NCI-H1417 (cell line): Measurements from ENCODE around the gene CCDC17.
A peak's percentile ranks its signal among the peaks of the same experiment; 100 is the strongest.
"Not testable (repeated sequence)": the region's sequence is repeated elsewhere in the genome, so short reads cannot be mapped to it uniquely, and the experiment has no call there.

ENCODE experiments used
- DNase-seq, 3 experiments: peaks; one replicate each; lab custom pipeline; 2025; lab: John Stamatoyannopoulos, UW

CCDC17 gene

DNA sequence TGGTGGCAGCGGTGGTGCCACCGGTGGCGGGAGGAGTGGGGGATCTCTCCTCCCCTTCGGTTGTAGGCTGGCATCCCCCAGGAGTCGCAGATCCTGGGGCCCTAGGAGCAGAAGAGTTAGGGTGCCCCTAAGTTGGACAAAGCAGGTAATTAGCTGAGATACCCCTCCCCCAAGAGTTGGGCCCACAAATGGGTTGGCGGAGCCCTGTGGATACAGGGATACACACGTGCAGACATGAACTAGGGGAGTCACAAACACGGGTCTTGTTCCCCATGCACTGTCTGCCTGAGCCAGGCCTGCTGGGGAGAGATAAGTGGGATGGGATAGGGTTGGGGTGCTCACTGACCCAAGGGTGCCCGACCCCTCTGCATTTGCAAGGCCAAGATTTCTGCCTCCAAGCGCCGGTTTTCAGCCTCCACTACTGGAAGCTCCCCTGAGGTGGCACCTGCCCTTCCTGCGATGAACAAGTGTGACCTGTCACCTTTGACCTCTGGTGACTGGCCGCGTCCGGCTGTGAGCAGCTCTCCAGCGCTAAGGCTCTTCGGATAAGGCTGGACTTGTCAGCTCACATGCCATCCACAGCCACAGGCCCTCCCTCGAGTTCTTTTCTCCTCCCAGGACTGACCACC lies 1.8 kb downstream of the CCDC17 start:
- DNase-seq = no peak

DNA sequence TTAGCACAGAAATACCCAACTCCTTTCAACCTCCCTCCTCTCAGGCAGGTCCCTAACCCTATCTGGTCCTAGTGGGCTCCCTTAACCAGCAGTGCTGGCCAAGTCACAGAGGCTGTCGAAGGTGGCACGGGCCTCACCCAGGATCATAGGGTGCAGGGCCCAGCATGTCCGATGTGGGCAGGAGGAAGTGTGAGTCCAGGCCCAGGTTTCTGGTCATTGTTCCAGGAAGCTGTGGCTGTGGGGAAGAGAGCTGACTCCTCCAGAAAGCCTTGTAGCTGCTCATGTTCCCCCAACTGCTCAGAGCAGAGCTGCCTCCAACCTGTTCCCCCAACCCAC lies 2.4 kb downstream of the CCDC17 start:
- no peak for DNase-seq

DNA sequence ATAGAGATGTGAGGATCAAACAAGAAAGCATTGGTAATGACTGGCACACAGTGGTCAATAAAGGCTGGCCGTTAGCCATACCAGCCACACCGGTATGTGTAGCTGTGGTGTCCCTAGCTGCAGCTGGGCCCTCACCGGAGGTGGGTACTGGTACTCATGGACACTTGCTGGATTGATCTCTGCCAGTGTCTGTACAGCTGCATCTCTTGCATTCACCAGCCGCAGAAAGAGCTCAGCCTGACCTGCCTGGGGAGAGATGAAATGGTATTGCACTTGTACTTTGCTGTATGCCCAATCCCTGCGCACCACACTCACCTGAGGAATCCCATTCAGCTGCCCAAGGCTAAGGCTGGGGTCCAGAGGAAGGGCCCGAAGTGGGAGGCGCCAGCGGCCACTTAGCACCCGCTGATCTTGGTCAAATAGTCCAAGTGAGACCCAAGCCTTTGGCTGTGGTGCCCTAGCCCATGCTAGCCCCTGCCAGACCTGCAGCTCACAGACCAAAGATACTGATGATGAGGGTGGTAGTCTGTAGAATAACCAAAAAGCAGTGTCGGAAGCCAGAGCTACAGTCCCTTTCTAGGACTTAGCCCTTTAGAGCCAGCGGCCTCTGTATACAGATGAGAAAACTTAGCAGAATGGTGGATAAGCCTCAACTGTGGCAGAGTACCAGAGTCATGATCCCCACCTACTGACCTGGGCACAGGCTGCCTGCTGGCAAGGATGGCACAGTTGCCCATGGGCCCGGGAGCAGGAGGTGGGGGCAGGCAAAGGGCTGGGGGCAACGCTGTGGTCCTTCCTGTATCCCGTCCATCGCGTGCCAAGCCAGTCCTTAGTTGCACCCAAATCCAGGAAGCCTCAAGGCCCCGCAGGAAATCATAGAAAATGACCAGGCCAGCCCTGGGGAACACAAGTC lies 3.0 kb downstream of the CCDC17 start:
- no peak for DNase-seq

DNA sequence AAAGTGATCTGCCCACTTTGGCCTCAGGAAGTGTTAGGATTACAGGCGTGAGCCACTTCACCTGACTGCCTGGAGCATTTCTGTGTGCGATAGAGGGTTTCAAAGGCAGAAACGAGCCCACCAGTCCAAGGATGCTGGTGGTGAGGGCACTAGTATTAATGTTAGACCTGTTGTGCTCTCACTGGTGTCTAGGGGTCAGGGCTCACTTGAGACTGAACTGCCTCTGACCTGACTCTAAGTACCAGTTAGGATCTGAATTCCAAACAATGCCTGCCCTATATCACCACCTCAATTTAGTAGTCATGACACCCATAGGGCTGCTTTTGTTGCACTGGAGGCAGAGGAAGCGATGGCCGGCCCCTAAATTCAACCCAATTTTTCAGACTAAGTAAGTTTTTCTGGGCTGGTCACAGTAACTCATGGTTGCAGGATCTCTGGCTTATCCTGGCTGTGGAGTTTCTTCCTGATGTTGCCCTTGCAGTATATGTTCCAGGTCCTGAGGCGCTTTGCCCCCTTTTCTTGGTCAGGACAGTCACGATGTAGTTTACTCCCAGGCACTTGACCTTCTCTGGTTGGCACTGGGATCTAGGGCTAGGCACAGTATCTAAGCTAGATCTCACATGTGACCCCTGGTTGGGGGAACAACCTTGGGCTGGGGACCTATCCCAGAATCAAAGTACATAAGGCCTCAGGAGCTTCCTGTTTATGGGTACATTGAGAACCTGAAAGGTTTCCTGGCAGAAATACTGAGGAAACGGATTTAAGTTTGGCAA lies 4.5 kb downstream of the CCDC17 start:
- DNase-seq = no peak

DNA sequence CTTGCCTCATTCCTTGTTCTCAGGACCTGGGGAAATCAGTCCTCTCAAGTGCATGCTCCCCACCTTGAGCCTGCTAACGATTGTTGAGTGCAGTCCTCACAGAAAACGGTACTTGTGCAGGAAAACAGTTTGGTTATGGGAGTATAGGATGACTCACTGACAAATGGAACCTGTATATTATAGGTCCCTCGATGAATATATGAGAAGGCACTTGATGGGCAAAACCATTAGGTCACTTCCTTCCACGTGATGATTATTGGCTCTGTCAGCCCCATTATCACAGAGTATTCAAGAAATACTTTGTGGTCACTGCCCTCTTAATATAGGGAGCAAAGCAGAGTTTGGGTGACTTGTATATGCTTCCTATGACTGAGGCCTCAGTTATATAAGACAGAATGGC lies 6.2 kb downstream of the CCDC17 start:
- no peak for DNase-seq

DNA sequence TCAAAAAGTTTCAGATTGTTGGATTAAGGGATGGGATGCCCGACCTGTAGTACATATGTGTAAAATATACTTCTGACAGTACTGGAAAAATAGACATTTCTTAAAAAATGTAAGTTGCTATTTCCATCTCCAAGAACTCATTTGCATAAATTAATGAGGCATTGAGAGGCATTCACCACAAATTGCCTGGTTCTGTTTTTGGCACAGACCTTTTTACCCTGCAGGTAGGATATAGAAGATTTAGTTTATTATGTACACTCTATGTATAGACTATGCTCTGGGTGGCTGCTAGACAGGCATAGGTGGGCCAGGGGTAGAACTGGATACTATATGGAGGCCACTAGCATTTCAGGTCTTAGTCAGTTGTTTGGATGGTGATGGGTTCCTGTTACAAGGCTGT lies 8.0 kb downstream of the CCDC17 start:
- DNase-seq = no peak

DNA sequence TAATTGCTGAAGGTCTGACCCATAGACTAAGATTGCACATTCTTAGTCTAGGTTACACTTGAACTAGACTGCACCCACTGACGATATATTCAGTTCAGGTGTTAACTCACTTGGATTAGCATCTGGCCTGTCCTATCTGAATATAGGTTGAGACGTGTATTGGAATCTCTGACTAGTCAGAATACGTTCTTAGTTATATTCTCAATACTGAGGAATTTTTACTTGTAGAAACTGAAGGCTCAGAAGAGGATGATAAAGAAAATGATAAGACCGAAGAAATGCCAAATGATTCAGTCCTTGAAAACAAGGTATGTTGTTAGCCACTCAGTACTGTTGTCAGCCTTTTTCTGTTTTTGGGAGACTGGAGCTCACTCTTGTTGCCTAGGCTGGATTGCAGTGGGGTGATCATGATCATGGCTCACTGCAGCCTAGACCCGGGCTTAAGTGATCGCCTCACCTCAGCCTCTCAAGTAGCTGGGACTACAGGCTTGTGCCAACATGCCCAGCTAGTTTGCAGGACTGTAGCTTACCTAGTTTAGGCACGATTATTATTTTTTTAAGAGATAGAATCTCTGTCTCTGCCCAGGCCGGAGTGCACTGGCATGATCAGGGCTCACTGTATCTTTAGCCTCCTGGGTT lies 10.8 kb downstream of the CCDC17 start:
- DNase-seq = no peak

DNA sequence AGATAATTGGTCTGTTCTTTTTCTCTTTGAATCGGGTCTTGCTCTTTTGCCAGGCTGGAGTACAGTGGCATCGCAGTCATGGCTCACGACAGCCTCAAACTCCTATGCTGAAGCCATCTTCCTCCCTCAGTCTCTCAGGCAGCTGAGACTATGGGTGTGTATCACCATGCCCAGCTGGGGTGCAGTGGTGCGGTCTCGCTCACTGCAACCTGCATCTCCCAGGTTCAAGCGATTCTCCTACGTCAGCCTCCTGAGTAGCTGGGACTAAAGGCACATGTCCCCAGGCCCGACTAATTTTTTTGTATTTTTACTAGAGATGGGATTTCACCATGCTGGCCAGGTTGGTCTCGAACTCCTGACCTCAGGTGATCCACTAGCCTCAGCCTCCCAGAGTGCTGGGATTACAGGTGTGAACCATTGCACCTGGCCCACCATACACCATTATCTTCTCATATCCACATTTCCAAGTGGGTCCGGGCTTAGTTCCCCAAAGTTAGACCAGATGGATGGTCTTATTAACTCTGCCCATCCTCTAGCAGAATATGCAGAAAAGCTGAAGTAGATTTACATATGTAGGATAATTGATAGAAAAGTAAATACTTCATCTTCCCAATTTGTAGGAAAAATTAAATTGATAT lies 13.1 kb downstream of the CCDC17 start:
- DNase-seq = no peak

DNA sequence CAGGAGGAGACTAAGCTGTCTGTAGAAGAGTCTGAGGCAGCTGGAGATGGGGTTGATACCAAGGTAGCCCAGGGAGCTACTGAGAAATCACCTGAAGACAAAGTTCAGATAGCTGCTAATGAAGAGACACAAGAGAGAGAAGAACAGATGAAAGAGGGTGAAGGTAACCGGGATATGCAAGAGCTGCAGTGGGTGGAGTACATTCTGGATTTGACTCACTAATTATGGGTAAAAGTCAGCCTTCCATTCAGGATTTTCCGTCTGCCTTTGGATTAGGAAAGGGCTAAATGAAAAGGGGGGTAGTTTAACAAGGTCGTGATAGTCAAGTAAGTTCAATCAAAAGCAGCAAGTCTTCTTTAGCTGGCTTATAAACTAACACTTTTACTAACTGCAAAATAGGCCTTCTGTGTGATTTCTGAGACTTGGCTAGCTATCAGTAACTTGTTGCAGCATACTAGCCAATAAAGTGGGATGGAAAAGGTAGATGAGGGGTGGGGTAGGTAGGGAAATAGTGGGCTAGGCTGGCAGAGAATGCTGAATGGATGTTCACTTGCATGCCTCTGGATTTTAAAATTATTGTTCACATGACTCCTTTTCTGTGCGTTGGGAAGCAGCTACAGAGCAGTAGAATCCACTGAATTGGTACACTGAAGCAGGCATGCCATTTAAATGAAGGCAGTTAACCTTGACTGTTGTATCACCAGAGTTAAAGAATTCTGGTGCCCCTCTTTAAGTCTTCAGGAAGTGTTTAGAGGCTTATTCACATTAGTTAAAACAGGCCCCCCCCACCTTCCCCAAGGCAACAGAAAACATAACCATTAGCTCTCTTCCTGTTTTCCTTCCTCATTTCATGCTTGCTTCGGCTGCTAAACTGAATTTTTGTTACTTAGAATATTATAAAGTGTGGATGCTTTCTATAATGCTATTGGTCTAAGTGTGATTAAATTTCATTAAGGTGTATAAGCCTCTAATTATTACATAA lies 15.4 kb downstream of the CCDC17 start:
- DNase-seq = no peak

DNA sequence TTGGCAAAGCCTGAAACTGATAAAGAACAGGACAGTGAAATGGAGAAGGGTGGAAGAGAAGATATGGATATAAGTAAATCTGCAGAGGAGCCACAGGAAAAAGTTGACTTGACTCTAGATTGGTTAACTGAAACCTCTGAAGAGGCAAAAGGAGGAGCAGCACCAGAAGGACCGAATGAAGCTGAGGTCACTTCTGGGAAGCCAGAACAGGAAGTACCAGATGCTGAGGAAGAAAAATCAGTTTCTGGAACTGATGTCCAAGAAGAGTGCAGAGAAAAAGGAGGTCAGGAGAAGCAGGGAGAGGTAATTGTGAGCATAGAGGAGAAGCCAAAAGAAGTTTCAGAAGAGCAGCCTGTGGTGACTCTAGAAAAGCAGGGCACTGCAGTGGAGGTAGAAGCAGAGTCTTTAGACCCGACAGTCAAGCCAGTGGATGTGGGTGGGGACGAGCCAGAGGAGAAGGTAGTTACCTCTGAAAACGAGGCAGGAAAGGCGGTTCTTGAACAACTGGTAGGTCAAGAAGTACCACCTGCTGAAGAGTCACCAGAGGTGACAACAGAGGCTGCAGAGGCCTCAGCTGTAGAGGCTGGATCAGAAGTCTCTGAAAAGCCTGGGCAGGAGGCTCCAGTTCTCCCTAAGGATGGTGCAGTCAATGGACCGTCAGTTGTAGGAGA lies 16.3 kb downstream of the CCDC17 start:
- DNase-seq = no peak

DNA sequence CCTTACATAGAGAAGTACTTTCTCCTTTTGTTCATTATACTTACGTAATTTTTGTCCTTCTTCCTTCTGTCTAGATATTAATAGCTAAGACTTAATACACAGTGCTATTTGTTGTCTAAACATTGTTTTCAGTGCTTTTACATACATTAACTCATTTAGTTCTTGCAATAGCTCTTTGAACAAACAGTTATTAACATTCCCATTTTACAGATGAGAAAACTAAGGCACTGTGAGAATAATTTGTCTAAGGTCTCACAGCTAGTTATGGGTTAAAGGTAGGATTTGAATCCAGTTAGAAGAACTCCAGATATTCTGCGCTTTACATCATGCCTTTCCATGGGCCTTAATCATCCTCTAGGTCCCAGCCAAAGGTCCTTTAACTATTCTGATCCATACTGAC lies 19.6 kb downstream of the CCDC17 start:
- DNase-seq = no peak

DNA sequence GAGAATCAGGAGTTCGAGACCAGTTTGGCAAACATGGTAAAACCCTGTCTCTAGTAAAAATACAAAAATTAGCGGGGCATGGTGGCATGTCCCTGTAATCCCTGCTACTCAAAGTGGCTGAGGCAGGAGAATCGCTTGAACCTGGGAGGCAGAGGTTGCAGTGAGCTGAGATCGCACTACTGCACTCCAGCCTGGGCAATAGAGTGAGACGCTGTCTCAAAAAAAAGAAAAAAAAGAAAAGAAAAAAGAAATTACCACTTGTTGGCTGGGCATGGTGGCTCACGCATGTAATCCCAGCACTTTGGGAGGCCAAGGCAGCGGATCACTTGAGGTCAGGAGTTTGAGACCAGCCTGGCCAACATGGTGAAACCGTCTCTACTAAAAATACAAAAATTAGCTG lies 27.1 kb downstream of the CCDC17 start:
- not testable (repeated sequence) for DNase-seq

DNA sequence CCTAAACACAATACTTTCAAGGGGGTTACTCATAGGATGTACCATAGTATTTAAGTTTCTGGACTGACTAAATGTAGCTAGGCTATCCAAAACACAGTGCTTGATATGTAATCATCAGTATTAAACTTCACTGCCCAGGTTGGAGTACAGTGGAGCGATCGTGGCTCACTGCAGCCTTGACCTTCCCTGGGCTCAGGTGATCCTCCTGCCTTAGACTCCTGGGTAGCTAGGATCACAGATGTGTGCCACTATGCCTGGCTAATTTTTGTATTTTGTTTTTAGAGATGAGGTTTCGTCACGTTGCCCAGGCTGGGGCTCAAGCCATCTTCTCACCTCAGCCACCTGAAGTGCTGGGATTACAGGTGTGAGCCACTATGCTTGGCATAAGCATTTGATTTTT lies 29.4 kb downstream of the CCDC17 start:
- no peak for DNase-seq

DNA sequence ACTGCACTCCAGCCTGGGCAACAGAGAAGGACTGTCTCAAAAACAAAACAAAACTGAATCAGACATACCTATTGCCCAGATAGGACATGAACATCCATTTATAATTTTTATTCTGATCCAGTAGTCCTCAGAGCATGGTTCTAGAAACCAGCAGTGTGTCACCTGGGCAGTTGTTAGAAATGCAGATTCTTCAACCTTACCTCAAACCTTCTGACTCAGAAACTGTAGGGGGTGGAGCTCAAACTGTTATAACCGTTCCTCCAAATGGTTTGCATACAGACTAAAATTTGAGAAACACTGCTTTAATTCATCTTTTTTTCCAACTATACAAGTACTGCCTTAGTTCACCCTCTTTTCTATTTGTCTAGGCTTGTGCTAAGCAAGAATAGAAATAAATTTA lies 34.0 kb downstream of the CCDC17 start:
- no peak for DNase-seq

DNA sequence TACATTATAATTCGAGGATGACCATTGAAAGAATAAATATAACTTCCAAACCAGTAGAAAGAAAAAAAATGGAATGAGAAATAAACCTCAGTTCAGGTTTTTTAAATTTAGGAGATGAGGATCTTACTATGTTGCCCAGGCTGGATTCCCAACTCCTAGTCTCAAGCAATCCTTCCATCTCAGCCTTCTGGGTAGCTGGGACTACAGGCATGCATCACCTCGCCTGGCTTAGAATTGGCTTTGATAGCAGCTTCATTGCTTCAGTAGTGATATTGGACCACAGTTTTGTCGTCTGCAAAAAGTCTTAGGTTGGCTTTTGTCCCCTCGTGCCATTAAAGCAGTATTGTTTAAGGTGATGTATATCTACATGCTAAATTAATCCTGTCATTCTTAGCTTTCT lies 37.1 kb downstream of the CCDC17 start:
- no peak for DNase-seq

DNA sequence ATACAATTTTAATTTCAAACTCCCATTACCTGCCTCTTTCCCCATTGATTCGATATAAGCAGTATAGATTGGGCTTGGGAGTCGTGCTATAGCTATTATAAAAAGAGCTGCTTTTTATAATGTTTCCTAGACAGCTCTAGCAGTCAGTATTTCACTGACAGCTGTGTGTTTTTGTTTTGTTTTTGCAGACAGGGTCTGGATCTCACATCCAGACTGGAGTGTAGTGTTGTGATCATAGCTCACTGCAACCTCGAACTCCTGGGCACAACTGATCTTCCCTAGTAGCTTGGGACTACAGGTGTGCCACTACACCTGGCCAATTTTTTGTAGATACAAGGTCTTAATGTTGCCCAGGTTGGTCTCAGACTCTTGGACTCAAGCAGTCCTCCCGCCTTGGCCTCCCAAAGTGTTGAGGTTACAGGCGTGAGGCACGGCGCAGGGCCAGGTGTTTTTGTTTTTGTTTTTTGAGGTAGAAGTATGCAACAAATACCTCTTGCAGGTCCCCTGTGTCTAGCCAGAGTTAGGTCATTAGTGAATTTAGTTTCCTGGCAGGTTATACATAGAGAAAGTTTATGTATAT lies 38.3 kb downstream of the CCDC17 start:
- DNase-seq = no peak

DNA sequence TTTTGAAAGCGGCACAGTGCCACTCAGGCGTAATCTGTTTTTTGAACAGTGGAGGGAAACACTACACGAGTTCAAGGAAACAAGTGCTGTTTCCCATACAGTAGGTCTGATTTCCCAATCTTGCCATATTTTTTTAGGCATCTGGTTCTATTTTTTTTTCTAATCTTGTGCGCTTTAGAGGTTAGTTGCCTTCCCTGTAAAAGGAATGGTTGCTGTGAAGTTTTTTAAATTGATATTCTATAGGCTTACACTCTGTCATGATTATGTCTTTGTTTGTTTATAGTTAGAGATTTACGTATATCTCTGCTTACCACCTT lies 38.8 kb downstream of the CCDC17 start:
- no peak for DNase-seq

DNA sequence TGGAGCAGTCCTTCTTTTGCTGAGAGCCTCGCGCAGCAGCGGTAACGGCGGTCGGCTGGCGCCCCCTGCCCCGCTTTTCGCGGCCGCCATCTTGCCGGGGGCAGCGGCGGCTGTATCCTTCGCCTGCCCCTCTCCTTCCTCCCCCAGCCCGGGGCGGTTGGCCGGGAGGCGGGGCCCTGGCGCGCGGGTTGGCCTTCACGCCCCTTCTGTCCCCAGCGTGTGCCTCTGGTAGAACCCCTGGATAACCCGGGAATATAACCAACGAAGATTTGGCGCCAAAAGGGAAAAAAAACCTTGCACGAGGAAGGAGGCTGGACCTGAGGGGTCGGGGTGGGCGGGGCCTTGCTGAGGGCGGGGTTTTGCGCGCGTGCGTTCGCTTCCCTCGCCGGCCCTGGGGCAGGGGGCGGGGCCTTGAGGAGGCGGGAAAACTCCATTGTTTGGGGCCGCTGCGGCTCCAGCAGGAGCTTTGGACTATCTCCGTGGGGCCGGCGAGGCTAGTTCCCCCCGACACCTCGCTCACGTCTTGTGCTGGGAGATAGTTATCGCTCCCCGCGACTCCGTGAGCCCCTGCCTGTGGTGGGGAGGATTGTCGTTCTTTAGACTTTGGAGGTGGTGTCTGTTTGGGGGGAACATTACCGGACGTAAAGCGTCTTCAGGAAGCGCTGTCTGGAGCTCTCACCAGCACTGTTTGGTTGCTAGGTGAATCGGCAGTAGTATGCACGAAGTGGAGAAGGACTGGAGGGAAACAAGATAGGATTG lies 39.3 kb downstream of the CCDC17 start:
- peak; percentile 91 to 97 (median 95) for DNase-seq

DNA sequence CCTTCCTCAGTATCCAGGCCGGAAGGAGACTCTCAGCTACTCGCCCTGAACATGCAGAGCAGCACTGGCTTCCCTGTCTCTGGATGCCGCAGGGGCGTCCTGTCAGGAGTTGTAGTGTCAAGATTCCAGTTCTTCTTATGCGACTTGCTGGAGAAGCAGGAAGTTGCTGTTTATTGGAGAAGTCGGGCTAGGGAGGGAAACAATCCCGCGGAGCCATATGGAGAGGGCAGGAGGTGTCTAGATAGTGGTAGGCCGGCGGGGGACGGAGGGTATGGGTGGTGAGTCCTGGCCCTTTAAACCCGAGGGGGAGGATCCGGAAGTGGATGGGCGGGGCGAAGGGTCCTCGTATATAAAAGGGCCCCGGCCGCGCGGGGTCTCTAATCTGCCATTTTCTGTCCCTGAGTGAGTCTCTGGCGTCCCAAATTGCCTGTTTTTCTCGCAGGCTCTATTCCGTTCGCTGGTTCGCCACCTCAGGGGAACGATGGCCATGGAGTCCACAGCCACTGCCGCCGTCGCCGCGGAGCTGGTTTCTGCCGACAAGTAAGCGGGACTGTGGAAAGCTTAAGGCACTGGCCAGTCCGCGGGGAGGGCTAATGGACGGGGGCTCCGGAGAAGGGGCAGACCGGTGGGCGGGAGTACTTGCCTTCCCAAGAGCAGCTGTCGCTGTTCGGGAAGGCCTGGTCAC lies 40.0 kb downstream of the CCDC17 start, which contains the start of gene NASP:
TSS of gene NASP (plus strand) at position 376 of the 685 bp plus-strand sequence. CDS start at position 482, 106 bp downstream.
- DNase-seq = peak; percentile 87 to 95 (median 92)
